ENCODE data around the gene APOB. TPM values are rescaled to one million over a fixed set of nuclear protein-coding genes. Genes with fewer than 3 reads are reported as not detected.

Gene APOB
- total RNA-seq, 1 donor: under 0.01 TPM

GRCh38 chr2:21046506-21046905 lies 2.6 kb upstream of the APOB start:
- H3K4me3 ChIP-seq (ENCODE audit: low read depth, low read length): no peak overlapping the region
- no peak for TF ChIP-seq CTCF (IDR thresholded peaks at IDR 0.05; ENCODE audit: insufficient read depth, low read depth, low read length)
- DNase-seq (ENCODE audit: low read depth): no peak

GRCh38 chr2:21044694-21045371 lies 960 bp upstream of the APOB start:
- TF ChIP-seq CTCF (IDR thresholded peaks at IDR 0.05; ENCODE audit: insufficient read depth, low read depth, low read length): no peak
- H3K4me3 ChIP-seq (ENCODE audit: low read depth, low read length): no peak overlapping the region
- DNase-seq (ENCODE audit: low read depth): no peak

GRCh38 chr2:21042958-21043743 lies 722 bp downstream of the APOB start:
- H3K4me3 ChIP-seq (ENCODE audit: low read depth, low read length): no peak overlapping the region
- peak; percentile 59 for DNase-seq (ENCODE audit: low read depth)
- TF ChIP-seq CTCF (IDR thresholded peaks at IDR 0.05; ENCODE audit: insufficient read depth, low read depth, low read length): peak; percentile 98

- H3K4me3 ChIP-seq (ENCODE audit: low read depth, low read length): no peak overlapping the region
- DNase-seq (ENCODE audit: low read depth): no peak
- no peak for TF ChIP-seq CTCF (IDR thresholded peaks at IDR 0.05; ENCODE audit: insufficient read depth, low read depth, low read length)
These were observed 1.2 kb downstream of the APOB start for GRCh38 chr2:21042708-21042957.

- H3K4me3 ChIP-seq (ENCODE audit: low read depth, low read length): no peak overlapping the region
- no peak for TF ChIP-seq CTCF (IDR thresholded peaks at IDR 0.05; ENCODE audit: insufficient read depth, low read depth, low read length)
- DNase-seq (ENCODE audit: low read depth): peak; percentile 63
These were observed 1.7 kb downstream of the APOB start for GRCh38 chr2:21041943-21042707.

GRCh38 chr2:21041462-21041861 lies 2.4 kb downstream of the APOB start:
- no peak overlapping the region for H3K4me3 ChIP-seq (ENCODE audit: low read depth, low read length)
- no peak for DNase-seq (ENCODE audit: low read depth)
- TF ChIP-seq CTCF (IDR thresholded peaks at IDR 0.05; ENCODE audit: insufficient read depth, low read depth, low read length): no peak
